GM19324 (cell line): ENCODE measurements around the gene PTPRN2.

ENCODE experiments used
- ATAC-seq: cut with Tn5 transposase; IDR thresholded peaks from one replicate; pipeline ENCODE4 v1.9.1; 2021; ENCODE audit warnings: mild to moderate bottlenecking, moderate library complexity; ENCODE audit not compliant: unreplicated experiment, low FRiP score

Gene PTPRN2

DNA sequence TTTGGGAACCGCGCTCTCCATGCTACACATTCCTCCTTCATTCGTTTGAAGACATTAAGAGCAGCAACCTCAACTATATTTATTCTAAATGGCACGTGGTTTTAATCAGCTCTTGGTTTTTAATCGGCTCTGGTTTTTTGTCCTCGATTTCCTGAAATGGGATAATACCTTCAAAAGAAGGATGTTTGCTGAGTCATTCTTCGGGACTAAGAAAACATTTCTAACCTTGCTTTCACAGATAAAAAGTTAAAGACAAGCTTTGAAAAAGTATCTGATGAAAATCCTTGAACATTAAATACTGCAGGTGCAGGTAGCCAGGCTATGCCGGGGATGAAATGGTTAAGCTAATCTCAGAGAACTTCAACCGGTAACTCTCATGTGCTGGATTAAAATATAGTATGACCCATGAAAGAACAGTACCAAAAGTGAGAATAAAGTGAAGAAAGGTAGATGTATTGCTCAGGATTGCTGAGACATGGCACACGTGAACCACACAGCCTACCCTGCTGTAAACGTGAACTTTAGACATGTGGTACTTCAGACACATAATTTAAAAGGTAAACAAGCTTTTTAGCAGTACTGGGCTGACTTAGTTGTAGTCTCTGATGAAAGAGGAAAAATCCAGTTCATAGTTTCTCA, 89.1 kb downstream of the PTPRN2 start:
- no peak for ATAC-seq

DNA sequence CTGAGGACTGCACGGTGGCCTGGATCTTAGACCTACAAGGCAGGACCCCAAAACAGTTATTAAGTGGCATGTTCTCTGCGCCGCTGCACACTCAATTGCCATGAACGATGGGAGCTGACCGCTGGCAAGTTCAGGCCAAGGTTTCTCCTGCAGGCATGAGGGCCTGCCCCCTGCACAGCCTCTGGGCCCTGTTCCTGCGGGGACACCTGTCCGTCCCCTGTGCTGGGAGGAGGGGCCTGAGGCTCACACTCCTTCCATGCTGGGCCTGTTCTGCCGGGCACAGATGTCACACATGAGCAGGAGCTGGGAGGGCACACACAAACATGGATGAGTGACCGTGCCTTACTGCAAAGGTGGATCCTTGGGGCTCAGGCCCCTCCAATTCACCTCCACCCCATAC, 90.0 kb downstream of the PTPRN2 start:
- no peak for ATAC-seq

DNA sequence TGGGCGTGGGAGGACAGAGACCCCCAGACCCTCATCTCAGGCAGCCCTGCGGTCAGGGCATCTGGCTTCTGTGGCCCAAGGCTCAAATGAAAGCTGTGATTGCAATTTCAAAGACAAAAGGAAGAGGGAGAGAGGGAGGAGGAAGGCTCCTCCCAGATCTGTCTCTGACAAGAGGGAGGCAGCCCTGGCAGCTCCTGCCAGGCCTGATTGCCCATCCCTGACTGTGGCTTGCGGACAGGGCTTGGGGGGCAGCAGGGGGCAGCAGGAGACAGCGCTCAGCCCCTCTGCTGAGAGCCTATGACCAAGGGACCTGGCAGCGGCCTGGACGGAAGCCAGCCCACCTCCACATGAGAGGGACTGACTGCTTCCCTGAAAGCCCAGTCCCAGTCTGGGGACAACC, 91.8 kb downstream of the PTPRN2 start:
- no peak for ATAC-seq

DNA sequence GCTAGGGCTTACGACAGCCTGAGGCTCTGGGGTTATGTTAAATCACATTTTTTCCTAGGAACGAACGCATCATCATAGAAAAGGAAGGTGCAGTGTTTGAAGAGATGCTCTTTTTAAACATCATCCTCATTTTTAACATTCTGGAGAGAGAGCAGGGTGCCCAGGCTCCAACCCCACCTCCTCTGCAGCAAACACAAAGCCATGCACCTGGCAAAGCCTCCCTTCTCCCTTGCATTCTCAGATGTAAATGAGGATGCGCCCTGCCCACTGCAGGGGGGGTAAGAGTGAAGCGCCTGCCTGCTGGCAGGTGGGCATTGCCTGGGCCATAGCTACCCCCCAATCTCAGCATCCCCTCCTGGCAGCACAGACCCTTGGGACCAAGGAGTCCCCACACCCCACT, 92.4 kb downstream of the PTPRN2 start:
- ATAC-seq: no peak

DNA sequence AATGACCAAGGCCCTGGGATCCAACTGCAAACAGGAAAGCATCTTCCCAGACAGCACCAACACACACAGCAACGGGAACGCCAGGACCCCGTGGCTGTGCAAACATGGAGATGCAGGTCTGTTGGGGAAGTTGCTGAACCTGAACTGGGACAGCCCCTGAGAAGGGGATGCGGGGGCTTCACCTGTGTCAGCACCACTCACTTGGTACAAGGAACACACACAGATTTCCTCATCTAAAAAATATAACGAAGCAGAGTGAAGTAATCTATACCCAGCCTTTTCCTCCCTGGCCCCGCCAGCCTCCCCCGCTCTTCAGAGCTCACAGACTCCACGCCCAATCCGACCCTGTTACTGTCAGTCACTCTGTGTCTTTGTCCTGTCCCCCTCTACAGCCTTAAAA, 93.0 kb downstream of the PTPRN2 start:
- no peak for ATAC-seq

DNA sequence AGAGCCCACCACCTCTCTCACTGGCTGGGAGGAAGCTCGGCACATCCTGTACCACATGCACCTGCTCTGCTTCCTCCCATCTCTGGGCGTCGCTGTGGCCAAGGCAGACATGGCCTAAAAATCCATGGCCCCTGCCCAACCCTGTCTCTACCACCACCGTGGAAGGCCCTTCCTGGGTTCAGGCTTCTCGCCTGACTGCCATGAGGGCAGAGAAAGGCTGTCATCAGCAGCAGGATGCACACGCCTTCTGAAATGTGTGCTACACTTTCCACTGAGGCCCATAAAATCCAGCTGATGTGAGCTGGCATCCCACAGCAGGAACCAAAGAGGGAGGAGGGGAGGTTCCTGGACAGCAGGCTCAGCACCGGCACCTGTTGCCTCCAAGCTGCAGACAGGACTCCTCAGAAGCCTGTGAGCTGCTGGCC, 93.4 kb downstream of the PTPRN2 start:
- ATAC-seq: no peak

DNA sequence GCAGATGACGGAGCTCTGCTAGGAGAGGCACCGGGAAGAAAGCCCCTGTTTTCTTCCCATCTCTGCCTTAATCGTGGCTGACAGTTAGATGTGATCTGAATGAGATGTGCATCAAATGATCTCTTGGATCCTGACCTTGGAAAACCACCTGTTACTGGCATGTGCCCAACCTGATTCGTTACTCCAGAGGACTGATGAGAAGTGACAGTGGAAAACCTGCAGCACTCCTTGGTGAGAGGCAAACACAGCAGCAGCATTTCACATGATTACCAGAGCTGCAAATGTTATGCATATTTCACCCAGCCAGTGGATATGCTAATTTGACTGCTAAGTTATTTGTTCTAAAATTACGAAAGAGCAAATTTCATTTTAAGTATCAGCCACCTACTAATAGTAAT, 95.3 kb downstream of the PTPRN2 start:
- no peak for ATAC-seq

DNA sequence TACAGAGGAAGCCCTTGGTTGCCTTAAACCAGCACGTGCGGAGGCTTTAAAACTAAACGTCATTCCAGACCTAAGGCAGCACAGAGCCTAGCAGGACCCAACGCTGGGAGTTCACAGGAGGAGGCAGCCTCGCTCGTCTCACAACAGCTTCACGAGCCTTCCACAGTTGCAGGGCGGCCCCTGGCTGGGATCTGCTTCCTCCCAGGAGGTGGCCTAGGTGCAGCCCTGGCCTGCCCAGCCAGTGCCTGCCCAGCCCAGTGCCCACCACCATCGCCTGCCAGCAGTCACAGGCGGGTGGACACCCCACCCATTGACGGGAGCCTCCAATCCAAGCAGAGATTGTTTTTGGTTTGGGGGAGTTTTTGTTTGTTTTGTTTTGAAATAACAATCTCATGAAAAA, 96.5 kb downstream of the PTPRN2 start:
- ATAC-seq: no peak

DNA sequence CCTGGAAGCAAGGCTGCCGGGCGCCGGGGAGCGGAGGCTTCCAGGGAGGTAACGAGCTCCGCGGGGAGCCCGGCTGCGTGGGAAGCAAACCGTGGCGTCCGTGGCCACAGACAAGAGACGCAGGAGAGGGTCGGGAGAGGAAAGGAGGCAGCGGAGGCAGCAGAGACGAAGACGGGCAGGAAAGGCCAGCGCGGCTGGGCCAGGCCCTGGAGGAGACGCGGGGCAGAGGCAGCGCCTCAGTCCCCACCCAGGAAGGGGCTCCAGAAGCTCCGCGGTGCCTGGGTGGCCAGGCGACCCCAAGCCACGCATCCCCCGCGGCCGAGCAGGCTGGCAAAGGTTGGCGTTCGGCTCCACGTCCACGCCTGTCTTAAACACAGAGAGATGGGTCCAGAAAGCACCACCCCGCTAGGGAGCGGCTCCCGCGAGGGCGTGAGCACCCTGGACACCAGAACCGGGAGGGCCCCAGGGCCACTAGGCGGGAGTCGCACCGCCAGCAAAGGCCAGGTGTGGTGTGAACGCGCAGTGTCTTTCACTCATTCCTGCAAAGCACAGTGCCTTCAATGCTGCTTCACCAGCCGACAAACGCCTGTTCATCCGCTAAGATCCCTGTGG, 97.3 kb downstream of the PTPRN2 start:
- no peak for ATAC-seq

DNA sequence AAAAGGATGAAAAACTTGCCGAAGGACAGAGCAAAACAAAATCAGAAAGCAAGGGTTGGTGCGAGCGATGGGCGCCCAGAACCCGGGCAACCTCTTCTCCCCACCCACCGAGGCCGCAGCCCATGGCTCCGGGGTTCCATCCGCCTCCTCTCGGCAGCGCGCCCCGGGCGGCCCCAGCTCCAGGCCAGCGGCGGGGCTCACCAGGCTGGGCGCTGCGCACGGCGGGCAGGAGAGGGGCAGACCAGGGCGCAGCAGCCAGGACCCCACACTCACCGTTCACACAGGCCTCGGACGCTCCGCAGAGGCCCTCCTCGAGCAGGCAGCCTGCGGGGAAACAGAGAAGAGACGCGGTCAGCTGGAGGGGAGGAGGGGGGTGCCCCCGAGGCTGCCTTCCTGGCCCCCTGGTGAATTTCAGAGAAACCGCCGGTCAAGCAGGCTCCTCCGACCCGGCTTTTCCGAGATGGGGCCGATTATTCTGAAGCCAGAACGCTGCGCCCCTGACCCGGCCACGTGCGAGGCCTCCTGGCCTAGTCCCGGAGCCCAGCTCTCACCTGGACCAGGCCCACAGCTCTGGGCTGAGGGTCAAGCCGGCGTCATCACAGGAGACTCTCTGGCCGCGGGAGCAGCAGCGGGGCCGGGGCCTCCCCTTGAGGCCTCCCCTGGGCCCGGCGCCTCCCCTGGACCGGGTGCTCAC, 98.0 kb downstream of the PTPRN2 start:
- ATAC-seq: no peak

DNA sequence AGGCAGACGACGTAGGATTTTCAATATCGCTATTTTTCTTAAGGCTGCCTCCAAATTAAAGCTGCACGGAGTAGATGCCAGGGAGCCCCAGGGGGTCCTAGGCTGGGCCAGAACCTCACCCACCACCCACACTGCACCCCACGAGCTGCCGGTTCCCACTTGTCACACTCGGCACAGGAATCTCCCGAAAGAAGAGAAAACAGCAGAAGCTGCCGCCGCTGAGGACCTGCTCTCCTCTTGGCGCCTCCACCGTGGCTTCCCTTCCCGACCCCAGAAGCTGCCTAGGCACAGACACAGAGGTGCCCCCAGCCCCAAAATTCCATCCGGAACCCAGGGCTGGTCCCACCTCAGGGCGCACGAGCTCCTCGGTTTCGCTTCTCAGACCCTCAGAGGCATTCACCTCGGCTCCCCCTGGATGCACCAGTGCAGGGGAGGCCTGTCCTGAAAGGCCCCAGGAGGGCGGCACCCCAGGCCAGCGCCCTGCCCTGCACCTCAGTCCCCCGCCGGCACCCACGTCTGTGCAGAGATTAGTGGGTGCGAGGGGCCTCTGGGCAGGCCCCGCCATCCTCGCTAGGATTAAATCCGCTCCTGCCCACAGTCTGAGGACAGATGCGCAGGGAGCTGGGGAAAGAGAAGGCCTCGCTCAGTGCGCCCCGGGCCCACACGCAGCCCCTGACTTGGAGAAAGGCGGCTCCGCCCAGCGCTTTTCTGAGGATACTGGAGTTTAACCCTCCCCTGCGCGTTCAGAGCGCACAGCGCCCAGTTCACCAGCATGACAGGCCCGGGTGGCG, 99.2 kb downstream of the PTPRN2 start:
- ATAC-seq: no peak

DNA sequence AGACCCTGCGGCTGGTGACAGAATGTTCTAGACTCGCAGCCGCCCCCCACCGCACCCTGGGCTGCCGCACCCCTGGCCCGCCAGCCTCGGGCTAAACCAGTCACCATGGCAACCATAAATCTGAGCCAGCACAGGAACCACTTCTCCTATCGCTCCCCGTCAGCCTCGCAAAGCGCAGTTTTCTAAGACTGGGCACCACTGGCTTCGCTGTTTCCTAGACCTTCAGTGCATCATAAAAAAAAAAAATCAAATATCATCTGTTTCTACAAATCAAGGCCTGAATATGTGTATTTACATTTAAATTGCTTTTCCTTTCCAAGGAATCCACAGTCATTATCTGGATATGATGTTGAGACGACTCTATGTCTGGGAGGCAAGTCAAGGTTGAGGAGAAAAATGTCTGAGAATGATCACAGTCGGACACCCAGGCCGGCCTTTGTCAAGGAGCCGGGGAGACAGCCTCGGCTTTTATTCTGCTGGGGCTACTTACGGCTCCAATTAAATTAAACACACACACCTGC, 99.9 kb downstream of the PTPRN2 start:
- ATAC-seq: no peak

DNA sequence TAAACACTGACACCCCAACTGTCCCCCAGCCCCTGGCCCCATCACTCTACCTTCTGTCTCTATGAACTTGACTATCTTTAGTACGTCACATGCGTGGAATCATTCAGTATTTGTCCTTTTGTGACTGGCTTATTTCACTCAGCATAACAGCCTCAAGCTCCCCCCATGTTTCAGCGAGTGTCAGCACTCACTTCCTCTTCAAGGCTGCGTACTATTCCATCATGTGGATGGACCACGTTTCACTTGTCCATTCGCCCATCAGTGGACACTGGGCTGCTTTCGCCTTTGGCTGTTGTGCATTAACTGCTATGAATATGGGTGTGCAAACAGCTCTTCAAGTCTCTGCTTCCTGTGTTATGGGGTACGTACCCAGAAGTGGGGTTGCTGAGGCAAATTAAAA, 100.7 kb downstream of the PTPRN2 start:
- ATAC-seq: no peak

DNA sequence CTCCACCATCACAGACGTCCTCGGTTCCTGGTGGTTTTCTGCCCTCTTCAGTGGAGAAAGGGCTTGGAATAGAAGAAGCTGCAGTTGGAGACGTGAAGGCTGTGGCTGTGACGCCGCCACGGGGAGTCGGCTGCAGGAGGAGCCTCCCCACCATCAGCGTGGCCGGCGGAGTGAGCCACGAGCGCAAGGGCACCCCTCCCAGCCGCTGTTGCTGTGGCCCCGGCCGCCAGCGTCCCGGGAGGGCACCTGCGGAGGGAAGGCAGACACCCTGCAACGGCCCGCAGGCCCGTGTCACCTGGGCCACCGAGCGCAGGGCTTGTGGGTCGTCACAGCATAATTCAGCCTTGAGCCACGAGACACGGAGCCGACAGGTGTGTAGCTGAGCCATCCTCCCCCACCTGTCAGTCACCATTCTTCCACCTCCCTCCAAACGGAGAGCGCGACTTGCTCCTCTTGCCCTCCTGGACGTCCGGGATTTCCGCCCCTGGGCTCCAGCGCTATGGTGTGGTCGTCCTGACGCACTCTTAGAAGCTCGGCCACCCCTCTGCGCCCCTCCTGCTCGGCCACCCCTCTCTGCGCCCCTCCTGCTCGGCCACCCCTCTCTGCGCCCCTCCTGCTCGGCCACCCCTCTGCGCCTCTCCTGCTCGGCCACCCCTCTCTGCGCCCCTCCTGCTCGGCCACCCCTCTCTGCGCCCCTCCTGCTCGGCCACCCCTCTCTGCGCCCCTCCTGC, 102.7 kb downstream of the PTPRN2 start:
- ATAC-seq: no peak

DNA sequence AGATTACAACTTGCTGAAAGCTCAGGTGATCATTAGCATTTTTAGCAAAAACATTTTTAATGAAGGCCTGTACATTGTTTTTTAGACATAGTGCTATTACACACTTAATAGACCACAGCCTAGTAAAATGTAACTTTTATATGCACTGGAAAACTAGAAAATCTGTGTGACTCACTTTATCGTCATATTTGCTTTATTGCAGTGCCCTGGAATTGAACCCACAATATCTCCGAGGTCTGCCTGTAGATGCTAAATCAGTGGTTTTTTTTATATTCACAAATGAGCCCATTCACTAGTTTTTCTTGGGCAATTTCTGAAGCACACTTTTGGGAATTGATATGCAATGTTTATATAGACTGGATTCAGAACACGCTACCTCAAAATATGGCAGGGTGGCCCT, 105.1 kb downstream of the PTPRN2 start:
- ATAC-seq: no peak

DNA sequence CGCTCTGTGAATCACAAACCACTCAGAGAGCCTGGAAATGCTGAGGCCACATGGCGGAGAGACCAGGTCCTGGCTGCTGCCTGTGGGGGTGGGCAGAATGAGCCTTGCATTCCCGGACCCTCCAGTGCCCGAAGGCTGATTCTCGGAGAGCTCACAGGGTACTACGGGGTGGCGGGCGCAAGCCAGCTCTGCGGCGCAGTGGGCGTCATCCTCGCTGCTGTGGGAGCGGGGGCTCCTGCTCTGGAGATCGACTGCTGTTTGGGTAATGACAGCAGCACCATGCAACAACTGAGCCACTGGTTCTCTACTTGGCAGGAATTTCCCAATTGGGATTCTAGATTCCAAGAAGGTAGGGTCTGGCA, 108.0 kb downstream of the PTPRN2 start:
- ATAC-seq: no peak

DNA sequence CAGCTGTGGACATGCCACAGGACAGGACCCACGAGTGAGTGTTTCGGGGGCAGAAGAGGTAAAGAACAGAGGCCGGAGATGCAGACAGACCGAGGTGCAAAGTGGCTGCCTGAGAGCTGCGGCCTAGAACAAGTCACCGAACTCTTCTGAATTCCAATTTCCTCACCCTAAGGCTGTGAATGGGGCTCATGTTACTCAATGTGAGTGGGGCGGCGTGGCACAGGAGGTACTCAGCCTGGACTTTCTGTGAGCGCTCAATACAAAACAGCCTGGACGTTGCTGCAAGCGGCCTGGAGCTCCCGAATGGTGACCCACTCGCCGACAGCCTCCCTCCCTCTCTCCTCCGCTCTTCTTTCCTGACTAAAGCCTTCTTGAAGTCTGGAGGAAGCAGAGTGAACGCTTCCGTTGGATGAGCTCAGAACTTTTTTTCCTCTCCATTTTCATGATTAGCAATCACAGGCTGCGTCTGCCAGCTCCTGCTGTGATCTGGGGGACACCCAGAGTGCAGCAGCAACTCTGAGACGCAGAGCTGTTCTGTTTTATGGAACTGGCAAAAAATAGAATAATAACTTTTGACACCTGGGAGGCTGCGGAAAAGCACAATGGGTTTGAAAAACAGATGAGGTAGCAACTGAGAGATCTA, 108.5 kb downstream of the PTPRN2 start:
- no peak for ATAC-seq

DNA sequence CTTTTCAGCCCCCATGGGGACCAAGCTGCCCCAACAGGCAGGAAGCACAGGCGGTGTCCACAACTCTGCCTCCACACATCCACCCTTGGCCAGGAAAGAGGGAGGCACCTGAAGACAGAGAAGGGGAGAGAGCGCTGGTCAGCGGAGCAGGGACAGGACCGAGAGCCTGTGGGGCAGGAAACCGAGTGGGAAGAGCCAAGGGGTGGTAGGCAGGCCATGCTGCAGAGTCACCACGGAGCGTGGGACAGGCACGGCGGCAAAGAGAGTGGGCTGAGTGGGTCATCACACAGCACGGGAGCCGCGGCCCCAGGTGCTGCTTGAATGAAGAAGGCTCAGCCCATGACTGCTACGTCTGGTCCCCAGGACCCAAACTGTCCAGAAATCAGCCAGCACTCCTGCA, 109.8 kb downstream of the PTPRN2 start:
- no peak for ATAC-seq

DNA sequence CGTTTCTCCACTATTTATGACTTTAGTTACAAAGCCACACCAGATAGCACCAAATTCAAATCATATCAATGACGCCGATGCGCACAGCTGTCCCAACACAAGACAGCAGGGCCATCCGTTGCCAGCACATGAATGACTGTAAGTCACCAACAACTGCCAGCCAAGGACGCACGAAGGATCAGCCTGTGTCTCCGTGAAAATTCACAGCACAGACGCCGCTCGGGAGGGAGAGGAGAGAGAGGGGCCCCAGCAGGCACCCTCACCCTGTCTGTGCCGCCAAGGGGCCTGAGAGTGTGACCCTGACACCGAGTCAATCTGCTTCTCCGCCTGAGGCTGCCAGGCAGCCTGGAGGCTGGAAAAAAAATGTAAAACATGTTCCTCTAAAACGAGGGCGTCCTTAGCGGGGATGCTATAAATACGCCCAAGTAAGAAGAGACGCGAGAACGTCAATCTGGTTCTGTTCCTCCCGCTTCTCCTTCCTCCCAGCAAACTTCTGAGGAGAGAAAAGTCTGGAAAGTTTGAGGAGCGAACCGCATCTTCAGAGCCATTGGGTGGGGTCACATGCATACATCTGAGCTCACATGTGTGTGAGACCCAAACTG, 111.2 kb downstream of the PTPRN2 start:
- no peak for ATAC-seq

DNA sequence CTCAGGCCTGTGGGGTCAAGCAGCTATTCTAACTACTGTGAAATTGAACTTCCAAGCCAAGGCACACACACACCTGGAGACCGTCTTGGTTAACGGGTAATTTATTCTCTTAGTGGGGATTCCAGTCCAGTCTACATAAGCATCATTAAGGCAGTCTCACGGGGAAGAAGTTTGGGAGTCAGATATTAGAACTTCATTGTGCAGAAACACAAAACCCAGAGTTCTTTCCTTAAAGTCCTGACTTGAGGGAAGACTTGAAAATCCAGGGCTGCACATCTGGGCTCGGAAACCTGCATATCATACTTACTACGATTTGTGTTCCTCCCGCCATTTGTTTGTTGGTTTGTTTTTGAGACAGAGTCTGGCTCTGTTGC, 112.0 kb downstream of the PTPRN2 start:
- ATAC-seq: no peak
